HG03280 (cell line): Measurements from ENCODE around the gene PRKCG.
"Not testable (repeated sequence)": the region's sequence is repeated elsewhere in the genome, so short reads cannot be mapped to it uniquely, and the experiment has no call there.

Experiments
- ATAC-seq: cut with Tn5 transposase; IDR thresholded peaks from one replicate; pipeline ENCODE4 v1.9.1; 2021; ENCODE audit warnings: mild to moderate bottlenecking, moderate library complexity; ENCODE audit not compliant: unreplicated experiment

The PRKCG gene

DNA sequence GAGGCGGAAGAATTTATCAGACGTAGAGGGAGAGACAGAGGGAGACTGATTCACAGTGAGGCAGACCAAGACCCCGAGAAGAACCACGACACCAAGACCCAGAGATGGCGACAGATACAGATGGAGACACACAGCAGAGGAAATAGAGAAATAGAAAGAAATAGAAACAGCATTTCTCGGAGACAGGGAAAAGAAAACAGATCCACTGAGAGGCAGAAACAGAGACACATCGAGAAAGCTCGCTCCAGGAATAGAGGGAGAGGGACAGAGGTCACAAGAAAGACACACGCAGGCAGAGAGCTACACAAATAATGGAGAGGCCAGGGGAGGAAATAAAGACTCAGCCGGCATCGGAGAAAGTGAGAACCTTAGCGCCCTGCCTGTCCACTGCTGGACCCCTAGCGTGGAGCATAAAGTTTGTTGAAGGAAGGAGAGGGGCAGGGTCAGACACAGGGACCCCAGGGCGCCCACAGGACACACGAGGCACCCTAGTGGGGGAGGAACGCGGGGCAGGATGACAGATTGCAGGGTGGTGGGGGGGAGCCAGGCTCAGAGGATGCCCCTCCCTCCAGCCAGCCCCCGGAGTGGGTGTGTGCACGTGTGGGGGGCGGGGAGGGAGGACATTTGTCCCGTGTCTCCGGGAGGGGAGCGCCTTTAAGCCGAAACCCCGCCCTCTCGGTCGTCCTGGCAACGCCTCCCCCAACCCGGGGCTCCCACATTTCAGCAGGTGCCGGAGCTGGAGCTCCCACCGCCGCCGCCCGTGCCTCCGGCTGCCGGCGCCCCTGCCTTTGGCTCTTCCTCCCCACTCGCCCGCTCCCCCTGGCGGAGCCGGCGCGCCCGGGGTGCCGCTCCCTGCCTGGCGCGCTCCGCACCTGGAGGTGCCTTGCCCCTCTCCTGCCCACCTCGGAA is at the start of gene PRKCG:
Gene PRKCG (plus strand): TSS at position 716 of the 909 bp plus-strand sequence. CDS start 298 bp downstream, outside the sequence.
- no peak for ATAC-seq

DNA sequence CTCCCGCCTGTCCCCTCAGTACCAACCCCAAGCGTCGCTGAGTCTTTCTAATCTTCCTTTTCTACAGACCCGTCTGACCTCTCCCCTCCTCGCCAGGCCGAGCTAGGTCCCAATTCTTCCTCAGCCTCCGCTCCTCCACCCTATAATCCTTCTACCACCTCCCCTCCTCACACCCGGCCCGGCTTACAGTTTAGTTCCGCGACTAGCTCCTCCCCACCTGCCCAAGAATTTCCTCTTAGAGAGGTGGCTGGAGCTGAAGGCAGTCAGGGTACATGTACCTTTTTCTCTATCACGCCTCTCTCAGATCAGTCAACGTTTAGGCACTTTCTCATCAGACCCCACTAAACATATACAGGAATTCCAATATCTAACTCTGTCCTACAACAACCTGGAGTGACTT is 49.1 kb upstream of the PRKCG start:
- ATAC-seq = not testable (repeated sequence)

DNA sequence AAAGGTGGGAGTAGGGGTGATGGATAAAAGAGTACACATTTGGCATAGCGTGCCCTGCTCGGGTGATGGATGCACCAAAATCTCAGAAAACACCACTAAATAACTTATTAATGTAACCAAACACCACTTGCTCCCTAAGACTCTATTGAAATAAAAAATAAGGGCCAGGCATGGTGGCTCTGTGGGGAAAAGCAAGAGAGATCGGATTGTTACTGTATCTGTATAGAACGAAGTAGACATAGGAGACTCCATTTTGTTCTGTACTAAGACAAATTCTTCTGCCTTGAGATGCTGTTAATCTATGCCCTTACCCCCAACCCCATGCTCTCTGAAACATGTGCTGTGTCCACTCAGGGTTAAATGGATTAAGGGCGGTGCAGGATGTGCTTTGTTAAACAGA is 43.6 kb upstream of the PRKCG start:
- ATAC-seq = not testable (repeated sequence)

DNA sequence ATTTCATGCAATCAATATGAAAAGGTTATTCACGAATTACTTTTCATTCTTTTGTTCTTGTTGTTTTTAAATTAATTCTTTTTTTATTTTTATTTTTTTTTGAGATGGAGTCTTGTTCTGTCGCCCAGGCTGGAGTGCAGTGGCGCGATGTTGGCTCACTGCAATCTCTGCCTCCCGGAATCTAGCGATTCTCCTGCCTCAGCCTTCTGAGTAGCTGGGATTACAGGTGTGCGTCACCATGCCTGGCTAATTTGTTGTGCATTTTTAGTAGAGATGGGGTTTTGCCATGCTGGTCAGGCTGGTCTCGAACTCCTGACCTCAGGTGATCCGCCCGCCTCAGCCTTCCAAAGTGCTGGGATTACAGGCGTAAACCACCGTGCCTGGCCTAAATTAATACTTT is 41.8 kb upstream of the PRKCG start:
- ATAC-seq = not testable (repeated sequence)

DNA sequence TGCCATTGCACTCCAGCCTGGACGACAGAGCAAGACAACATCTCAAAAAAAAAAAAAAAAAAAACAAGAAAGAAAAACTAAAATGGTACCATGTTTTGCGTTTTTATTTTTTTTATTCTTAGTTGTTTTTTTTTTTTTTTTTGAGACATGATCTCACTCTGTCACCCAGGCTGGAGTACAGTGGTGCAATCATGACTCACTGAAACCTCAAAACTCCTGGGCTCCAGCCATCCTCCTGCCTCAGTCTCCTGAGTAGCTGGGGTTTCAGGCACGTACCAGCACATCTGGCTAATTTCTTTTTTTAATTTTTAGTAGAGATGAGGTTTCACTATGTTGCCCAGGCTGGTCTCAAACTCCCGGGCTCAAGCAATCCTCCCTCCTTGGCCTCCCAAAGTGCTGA is 41.1 kb upstream of the PRKCG start:
- ATAC-seq = not testable (repeated sequence)

DNA sequence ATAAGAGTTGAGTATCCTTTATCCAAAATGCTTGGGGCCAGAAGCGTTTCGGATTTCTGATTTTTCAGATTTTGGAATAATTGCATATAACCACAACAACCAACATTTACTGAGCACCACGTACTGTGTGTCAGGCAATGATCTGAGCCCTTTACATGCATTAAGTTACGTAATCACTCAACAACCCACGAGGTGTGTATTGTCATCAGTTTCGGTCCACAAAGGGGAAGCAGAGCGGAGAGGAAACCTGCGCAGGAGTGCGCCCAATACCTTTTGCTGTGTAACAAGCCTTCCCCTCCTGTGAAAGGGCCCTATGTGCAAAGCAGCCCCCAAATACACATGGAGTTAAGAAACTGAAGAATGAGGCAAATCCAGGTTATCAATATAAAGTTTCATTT is 37.1 kb upstream of the PRKCG start:
- ATAC-seq = no peak

DNA sequence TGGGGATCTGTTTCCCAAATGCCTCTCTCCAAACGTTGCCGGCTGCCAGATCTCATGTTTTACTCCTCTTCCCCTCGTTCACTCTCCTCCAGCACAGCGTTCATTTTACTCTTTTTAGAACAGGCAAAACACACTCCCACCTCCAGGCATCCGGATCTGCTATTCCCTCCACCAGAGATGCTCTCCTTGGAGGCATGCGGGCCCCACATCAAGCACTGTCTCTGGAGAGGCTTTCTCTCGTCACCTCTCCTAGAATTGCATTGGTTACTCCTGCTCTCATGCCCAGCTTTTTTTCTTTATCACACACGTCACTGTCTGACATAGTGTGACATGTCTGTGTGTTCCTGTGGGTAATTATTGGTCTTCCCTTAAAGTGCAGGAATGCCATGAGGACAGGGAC is 34.4 kb upstream of the PRKCG start:
- ATAC-seq = no peak

DNA sequence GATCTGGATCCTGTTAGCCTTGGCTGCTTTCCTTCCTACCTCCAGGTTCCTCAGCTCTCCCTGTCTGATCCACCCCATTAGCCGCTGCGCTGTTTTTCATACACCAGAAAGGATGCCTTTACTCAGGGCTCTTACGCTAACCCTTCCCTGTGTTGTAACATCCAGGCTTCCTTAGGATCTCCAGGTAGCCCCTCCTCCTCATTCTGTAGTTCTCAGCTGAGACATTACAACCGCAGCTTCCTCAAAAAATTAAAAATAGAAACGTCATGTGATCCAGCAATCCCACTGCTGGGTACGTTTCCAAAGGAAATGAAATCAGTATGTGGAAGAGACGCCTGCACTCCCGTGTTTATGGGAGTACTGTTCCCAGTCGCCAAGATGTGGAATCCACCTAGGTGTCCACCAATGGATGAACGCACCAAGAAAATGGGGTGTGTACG is 32.7 kb upstream of the PRKCG start:
- ATAC-seq = no peak

DNA sequence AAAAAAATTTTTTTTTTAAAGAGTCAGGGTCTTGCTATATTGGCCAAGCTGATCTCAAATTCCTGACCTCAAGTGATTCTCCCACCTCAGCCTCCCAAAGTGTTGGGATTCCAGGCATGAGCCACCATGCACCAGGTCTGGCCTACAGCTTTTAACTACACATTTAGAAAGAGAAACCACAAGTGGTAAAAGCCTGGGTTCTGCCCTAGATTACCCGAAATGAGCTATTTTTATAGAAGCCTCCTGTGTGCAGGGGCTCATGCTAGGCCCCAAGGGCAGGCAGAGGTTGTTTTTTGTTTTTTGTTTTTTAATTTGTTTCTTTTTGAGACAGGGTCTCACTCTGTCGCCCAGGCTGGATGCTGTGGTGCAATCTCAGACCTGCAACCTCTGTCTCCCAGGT is 28.3 kb upstream of the PRKCG start:
- ATAC-seq = peak; percentile 56

DNA sequence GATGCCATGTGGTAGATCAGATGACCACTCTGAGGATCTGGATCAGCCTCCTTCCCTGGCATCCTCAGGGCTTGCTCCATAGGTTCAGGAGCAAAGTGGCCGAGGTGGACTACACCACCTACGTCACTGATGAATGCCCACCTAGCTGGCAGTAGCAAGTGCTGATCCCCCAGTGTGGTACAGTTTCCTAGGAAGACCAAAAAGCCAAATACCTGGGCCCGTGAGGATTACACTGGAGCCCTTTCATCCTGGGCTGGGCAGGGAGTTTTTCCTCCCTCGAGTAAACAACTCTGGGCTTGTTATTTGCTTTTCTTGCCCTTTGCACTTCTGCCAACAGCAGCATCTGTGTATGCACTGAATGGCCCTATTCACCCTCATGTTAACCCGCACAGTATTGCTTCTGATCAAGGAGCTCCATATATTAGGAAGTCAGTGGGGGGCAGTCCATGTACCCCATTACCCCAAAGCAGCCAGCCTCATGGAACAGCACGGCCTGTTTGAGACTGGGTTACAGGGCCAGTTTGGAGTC is 17.6 kb upstream of the PRKCG start:
- ATAC-seq = no peak

DNA sequence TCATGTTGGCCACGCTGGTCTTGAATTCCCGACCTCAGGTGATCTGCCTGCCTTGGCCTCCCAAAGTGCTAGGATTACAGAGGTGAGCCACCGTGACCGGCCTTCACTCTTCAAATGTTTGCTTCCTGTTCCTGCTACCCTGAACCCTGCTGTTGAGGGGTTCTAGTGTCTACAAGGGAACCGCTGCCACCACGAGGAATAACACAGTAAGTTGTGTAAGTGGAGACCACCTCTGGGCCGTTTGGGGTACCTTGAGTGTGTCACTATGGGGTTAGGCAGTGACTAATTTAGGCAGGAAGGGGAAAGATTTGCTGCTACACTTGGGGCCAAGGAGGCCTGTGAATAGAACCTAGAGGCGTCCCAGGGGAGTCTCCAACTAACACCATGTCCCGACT is 16.5 kb upstream of the PRKCG start:
- ATAC-seq = no peak

DNA sequence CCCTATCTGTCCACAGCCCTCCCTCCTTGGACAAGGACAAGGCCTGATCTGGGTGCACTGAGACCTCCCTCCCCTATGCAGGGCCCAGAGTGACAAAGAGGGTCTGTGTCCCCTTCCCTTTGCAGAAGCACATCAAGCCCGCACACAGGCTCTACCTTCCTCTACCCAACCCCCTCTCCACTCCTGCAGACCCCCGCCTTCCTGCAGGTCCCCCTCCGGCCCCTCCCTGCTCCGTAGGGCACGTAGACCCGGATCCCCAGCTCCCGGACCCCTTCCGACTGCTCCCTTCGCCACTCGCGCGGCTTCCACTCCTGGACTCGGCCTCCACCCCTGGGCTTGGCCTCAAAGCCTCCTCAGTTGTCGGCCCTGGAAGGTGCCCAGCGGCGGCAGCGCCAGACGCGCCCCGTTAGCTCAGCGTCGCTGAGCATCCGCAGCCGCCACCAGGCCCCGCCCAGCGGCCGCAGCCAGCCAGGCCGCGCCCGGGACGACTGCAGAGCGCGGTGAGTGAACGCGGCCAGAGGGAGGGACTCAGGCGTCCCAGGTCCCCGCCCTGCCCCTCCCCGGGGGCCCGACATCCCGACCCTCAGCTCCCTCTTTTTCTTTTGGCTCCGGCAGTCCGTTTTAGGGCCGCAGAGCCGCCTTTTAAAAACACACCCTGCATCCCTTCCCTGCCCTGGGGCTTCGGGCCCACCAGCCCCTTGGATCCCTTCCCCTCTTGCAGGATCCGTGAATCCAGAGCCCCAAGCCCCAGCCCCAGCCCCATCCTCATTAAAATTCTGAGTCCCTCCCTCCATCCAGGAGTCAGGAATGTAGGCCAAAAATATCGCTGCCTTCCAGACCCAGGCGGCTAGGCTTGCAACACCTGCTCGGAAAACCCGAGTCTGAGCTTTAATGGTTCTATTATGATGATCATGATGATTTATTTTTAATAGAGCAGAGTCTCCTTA is 15.8 kb upstream of the PRKCG start:
- ATAC-seq = peak; percentile 30

DNA sequence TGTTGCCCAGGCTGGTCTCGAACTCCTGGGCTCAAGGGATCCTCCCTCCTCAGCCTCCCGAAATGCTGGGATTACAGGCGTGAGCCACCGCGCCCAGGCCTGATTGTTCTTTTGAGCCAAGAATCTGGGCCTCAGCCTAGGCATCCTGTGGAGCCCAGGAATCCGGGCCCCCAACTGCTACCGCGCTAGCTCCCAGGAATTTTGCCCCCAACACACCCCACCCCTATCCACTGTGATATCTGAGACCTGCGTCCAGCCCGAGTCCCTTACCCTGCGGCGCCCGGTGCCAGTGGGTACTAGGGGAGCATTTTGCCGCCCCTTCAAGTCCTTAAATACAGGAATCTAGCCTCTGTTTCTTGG is 15.2 kb upstream of the PRKCG start:
- ATAC-seq = no peak

DNA sequence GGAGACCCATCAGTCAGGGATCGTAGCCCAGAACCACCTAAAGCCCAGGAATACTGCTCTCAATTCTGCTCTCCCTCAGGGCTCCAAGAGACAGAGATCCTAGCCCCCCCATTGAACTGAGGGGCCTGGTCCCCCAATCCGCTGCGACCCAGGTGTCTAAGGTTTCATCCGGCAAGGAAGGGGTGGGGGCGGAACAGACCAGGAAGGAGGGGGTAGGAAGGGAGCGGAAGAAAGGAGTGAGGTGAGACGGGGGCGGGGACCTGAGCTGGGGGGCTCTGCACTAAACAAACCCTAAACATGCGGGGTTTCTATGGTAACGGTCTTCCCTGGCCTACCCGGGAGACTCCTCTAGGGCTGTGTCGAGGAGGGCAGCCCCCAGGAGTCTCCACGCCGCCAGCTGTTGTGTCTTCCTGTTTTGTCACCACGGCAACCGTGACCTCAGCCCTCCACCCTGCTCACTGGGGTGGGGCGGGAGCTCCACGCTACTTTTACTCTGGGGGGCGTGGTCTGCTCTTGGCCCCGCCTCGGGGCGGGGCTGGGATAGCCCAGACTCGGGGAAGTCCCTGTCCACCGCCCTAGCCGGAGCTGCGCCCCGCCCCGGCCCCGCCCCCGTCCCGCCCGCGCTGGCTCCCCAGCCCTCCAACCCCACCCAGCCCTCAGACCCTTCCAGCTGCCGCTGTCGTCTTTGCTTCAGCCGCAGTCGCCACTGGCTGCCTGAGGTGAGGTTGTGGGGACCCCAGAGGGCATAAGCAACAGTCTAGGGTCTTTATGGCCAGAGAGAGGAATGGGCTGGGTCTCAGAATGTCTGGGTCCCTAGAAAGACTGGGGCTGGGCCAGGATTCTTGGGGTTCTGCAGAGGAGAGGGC is 14.5 kb upstream of the PRKCG start, which contains the start of gene MYADM:
Gene MYADM (plus strand): TSS at position 659 of the 866 bp plus-strand sequence. CDS start 5,647 bp downstream, outside the sequence.
- peak; percentile 69 for ATAC-seq

DNA sequence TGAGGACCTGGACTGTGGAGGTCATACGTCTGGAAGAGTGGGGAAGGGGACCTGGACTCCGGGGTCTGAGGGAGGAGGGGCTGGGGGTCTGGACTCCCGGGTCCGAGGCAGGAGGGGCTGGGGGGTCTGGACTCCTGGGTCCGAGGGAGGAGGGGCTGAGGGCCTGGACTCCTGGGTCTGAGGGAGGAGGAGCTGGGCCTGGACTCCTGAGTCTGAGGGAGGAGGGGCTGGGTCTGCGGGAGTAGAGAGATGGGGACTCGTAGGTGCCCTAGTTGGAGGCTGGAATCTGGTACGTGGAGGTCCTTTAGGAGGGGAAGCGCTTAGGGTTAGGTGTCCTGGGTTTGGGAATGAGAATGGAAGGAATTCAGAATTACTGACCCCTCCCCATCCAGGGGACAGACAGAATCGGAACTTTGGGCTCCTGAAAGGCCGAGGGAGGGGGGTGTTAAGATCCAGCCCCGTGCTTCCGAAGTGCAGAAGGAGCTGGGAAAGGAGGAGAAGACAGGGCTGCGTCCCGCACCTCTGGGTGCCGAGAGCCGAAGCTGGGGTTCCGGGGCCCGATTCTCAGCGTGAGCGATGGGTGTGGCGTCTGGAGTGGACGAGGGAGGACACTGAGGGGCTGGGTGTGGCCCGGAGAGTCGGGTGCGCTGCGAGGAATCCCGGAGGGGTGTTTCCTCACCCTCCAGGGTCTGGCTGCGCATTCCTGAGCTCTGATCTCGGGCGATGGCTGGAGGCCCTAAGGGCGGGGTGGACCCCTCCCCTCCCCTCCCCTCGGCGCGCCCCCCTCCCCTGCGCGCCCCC is 13.7 kb upstream of the PRKCG start:
- no peak for ATAC-seq

DNA sequence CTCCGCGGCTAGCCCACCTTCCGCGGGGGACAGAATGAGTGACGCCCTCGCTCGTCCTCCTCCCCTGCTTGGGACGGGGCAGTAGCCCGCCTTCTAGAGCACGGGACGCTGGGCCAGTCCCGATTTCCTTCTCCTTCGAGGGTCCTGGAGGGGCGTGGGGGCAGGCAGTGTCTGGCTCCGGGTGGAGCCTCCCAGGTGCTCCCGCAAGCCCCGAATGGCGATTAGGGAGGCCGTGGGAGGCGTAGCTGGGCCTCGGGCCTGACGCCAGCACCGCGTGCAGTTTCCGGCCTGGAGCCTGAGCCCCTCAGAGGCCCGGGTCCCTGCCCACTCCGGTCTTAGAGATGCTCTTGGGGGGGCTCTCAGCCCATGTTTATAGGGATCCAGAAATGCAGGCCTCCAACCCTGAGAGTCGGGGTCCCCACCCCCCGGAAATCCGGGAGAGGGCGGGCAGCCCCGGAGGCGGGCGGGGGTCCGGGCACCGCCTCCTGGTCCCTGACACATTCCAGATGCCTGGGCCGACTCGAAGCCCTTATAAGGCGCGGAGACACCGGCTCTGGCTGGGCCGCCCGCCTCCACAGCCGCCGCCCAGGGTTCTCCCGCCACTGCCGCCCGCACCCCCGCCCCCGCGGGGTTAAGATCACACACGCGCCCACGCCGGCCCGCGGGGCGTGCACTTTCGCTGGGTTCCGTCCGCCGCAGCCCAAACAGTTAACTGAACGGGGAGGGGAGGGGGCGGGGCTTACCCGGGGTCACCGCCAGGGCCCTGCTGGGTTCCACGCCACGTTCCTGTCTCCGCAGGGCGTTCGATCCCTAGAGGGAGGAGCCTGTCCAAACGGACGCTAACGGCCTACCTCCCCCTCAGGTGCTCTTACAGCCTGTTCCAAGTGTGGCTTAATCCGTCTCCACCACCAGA is 12.8 kb upstream of the PRKCG start:
- peak; percentile 35 for ATAC-seq

DNA sequence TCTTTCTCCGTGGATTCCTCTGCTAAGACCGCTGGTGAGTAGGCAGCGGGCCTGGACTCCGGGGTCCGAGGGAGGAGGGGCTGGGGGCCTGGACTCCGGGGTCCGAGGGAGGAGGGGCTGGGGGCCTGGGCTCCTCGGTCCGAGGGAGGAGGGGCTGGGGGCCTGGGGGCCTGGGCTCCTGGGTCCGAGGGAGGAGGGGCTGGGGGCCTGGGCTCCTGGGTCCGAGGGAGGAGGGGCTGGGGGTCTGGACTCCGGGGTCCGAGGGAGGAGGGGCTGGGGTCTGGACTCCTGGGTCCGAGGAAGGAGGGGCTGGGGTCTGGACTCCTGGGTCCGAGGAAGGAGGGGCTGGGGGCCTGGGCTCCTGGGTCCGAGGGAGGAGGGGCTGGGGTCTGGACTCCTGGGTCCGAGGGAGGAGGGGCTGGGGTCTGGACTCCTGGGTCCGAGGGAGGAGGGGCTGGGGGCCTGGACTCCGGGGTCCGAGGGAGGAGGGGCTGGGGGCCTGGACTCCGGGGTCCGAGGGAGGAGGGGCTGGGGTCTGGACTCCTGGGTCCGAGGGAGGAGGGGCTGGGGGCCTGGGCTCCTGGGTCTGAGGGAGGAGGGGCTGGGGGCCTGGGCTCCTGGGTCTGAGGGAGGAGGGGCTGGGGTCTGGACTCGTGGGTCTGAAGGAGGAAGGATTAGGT is 12.1 kb upstream of the PRKCG start:
- ATAC-seq = not testable (repeated sequence)

DNA sequence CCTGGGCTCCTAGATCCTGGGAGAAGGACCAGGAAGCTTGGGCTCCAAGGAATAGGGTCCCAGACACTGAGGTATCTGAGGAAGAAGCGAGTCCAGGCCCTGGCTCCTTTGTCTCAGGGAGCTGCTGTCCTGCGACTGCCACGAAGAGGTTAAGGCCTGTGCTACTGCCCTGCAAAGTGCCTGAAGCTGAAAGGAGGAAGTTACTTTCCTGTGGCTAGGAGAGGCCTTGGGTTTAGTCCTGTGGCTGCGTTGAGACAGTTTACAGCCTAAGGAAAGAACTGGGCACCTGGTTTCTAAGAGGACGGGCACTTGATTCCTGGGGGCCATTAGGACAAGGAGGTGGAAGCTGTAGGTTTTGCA is 11.5 kb upstream of the PRKCG start:
- no peak for ATAC-seq
